ENCODE data around the gene CDK2AP2.

DNA sequence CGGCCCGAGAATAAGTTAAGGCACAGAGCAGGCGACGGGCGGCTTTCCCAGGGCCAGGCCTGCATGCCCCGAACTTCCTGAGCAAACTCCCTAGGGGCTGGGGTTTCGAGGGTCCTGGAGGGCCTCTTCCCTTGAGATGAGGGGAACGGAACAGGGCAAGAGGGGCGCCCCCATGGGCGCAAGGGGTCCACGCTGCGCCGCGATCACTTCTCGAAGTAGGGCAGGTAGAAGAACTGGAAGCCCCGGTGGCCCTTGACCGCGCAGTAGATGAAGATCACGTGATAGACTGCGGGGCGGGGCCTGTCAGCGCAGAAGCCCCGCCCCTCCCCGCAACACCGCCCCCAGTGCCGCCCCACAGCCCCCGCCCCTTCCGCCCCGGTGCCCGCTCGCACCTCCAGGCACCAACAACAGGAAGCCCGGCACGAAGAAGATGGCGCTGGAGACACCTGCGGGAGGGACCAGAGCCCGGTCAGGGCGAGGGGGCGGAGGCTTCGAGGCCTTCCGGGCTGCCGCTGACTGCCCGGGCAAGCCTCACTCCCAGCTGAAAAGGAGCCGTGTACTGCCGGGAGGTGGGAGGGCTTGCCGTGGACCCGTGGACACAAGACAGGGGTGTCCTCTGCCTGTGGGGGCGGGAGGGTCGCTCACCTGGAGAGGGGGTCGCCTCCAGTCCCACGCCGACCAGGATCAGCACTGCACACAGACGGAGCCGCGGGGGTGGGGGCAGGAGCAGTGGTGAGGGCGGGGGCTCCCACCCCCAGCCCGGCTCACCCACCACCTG lies 43.4 kb downstream of the CDK2AP2 start:
- TF ChIP-seq, protein P1, sequence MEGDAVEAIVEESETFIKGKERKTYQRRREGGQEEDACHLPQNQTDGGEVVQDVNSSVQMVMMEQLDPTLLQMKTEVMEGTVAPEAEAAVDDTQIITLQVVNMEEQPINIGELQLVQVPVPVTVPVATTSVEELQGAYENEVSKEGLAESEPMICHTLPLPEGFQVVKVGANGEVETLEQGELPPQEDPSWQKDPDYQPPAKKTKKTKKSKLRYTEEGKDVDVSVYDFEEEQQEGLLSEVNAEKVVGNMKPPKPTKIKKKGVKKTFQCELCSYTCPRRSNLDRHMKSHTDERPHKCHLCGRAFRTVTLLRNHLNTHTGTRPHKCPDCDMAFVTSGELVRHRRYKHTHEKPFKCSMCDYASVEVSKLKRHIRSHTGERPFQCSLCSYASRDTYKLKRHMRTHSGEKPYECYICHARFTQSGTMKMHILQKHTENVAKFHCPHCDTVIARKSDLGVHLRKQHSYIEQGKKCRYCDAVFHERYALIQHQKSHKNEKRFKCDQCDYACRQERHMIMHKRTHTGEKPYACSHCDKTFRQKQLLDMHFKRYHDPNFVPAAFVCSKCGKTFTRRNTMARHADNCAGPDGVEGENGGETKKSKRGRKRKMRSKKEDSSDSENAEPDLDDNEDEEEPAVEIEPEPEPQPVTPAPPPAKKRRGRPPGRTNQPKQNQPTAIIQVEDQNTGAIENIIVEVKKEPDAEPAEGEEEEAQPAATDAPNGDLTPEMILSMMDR (IDR thresholded peaks at IDR 0.05; ENCODE audit: low read depth, low read length), result no peak
- TF ChIP-seq, protein P2, sequence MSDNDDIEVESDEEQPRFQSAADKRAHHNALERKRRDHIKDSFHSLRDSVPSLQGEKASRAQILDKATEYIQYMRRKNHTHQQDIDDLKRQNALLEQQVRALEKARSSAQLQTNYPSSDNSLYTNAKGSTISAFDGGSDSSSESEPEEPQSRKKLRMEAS (IDR thresholded peaks at IDR 0.05; ENCODE audit: low read depth, low read length), result peak; percentile 70
- TF ChIP-seq POLR2A (IDR thresholded peaks at IDR 0.05; ENCODE audit: extremely low read depth, insufficient read length), result peak; percentile 85
